GM11168 (cell line): ENCODE data around the gene GFER.

Experiments
- in situ Hi-C: fragments of 300-500 bp; cut with MboI; formaldehyde crosslinking; loops from one replicate; pipeline ENCODE4 v1.12.0; 2022; ENCODE audit warnings: low sequenced_read_pairs; ENCODE audit not compliant: unreplicated experiment

GFER gene

DNA sequence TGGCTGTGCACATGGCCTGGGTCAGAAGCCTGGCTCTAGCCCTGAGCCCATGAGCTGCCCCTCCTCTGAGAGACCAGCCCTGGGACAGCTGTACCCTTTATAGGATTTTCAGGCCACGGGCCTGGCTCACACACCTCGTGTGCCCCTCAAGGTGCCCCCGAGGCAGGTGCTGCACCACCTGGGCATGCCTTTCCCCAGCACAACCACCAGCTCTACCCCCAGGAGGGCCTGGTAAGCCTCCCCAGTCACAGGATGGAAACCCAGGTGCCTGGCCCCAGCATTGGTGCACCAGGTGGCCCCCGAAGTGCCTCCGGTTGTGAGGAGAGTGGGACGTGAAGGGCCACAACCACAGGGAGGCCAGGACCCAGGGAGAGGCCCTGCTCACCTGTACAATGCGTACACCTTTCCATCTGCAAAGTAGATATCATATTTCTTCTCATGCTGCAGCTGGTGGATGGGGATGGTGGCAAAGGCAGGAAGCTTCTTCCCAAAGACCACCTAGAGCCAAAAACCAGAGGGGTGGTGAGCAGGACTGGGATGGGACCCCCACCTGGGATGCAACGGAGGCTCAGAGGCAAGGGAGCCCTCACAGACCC is 19.3 kb downstream of the GFER start:
- in situ Hi-C loops = loop anchor here (25.0 kb wide), 1 partner anchor 484 kb away; the partner anchor contains the start of gene TBC1D24

DNA sequence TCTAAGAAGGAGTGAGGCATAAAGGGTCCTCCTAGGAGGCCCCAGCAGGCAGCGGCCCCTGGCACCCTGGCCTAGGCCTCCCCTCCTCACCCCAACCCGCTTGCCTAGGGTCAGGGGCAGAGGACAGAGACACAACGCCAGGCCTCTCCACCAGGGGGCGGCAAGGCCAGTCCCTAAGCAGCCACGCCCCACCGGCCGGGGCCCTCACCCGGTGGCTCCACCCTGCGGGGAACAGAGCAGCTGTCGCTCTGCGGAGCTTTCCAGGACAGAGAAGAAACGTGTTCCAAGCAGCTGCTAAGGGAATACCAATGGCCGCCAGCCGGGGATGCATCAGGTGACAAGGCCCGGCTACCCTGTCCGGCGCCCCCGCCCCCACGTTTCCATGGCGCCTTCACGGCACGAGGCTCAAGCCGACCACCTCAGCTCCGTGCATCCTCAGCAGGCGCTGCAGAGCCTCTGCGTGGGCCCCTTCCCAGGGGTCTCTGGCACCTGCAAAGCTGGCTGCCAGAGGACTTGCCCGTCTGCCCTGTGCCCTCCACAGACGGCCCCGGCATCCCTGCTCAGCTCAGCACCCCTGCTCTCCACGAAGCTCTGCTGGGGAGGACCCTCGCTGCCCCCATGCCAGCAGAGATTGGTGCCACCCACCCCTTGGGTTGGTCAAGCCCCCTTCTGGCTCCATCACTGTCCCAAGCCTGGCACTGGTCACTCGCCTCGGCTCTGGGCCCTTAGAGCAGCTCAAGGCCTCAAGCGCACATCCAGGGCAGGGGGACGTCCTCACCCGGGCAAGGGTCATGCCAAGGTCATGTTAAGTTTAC is 20.0 kb downstream of the GFER start:
- in situ Hi-C loops = loop anchor here (25.0 kb wide), 1 partner anchor 483 kb away; the partner anchor contains the start of gene TBC1D24

DNA sequence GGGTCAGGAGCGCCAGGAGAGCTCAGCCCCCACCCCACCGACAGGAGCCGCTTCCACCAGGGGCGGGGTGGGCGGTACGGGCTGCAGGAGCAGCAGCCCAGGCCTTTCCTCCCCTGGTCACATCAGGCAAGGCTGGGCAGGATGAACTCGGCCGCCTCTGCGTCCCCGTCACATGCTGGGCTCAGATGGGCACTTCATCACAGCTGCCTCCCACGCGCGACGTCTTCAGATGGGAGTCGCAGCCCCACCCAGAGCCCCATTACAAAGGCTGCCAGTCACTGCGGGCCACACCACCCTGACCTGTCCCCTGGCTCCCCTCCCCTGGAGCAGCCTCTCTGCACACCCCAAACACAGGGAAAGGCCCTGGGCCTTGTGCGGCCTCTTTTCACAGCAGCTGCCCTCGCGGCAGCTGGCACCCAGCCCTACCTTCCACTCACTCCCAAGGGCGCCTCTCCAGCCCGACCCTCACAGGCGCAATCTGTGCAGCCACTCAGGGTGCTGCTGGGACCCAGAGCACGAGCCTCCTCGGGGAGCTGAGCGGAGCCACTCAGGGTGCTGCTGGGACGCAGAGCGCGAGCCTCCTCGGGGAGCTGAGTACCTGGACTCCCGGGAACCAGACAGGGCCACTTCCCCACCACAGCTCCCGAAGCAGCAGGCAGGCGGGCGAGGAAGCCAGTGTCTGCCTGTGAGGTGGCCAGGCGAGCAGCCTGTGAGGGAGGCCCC is 21.0 kb downstream of the GFER start:
- in situ Hi-C loops = loop anchor here (25.0 kb wide), 1 partner anchor 482 kb away; the partner anchor contains the start of gene TBC1D24

DNA sequence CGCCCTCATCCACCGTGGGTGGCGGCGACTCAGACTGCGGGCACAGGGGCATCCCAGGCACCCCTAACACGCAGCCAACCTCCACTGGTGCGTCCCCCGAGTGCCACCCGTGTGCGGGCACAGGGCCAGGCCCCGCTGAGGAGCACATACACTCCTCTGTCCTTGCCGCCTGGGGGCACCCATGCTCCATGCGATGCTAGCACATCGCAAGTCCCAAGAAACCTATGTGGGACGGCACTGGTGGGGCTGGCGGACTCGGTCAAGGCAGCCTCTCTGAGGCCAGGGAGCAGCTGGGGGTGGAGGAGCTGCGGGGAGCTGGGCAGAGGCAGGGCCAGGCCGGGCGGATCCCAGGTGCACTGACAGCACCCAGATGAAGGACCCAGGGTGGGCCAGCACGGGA is 21.7 kb downstream of the GFER start:
- in situ Hi-C loops = loop anchor here (25.0 kb wide), 1 partner anchor 482 kb away; the partner anchor contains the start of gene TBC1D24

DNA sequence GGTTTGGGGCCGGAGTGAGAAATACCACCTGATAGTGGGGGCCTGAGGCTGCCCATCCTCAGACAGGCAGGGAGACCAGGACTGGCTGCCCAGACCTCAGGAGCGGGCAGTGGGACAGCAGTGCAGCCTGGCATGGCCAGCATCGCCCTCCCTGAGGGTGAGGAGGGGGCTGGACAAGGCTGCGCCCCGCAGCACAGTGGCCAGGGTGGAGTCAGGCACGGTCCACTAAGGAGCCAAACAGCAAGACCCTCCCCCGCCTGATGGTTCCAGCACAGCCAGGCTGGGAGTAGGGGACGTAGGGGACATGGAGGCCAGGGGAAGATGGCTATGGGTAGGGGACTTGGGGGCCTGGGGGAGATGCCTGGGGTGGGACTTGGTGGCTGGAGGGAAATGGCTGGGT is 22.3 kb downstream of the GFER start:
- in situ Hi-C loops = loop anchor here (25.0 kb wide), 1 partner anchor 481 kb away; the partner anchor contains the start of gene TBC1D24

DNA sequence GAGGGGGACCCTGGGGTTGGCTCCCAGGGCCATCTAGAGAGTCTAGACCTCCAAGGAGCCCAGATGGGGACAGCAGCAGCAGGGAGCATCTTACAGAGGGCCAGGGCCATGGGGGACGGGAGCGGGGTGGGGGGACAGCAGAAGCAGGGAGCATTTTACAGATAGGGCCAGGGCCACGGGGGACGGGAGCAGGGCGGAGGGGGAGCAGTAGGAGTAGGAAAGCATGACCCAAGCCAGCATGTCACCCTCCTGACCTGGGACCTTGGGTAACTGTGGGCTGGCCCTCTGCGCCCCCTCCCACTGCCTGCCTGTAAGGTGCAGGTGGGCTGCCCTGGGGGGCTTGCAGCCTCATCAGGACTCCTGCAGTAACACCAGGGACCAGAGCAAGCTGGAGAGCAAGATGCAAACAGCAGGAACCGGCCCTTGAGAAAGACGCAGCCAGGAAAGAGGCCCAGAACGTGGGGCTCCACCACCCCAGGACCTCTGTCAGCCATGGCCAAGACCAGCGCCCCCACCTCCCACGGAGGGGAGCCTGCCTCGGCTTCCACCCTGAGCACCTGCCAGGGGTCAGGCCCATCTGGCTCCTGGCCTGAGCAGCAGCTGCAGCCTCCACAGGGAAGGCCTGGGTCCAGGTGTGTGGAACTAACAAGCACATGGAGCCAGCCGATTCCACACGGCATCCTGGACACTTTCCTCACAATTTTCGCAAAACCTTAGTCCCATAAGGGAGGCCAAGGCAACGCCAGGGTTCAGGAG is 23.3 kb downstream of the GFER start:
- in situ Hi-C loops = loop anchor here (25.0 kb wide), 1 partner anchor 480 kb away; the partner anchor contains the start of gene TBC1D24

DNA sequence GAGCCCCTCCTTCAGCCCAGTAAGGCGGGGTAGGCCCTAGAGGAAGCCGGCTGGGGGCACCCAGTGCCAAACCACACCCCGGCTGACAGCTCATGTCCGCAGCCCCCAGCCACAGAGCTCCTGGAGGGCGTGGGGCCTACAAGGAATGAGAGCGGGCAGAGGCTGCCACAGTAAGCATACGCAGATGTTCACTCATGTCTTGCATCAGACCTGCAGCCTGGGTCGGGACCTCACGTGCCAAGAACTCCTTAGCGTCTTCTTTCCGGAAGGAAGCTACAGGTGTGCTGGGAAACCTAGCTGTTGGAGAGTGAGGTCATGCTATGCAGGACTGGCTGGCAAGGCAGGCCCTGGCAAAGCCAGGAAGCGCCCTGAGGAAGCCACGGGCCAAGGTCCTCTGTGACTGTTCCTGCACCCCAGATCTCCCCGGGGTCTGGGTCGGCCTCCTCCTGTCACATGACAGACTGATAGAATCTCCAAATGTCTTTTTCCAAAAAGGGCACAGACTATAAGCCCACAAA is 24.1 kb downstream of the GFER start:
- in situ Hi-C loops = loop anchor here (25.0 kb wide), 1 partner anchor 479 kb away; the partner anchor contains the start of gene TBC1D24

DNA sequence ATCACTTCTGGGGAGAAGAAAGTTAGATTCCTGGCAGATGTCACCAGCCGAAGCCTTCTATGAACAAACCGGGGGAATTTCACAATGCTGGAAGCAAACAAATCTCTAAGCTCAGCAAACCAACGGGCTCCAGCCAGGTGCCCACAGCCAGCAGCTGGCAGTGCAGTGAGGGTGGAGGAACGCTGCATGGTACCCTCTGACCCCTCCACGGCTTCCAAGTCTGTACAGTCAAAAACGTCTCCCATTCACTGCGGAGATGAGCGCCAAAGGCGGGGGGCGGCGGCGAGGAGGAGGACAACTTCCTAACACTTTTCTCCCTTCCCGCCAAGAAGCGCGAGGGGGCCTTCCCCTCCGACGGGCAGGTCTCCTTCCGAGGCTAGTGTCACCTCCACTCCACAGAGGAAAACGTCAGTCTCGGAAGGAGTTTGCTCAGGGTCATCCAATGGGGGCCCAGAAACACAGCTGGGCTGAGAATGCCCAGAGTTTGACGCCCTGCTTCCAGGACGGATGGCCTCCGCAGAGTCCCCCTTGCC is 24.7 kb downstream of the GFER start:
- in situ Hi-C loops = loop anchor here (25.0 kb wide), 1 partner anchor 479 kb away; the partner anchor contains the start of gene TBC1D24

DNA sequence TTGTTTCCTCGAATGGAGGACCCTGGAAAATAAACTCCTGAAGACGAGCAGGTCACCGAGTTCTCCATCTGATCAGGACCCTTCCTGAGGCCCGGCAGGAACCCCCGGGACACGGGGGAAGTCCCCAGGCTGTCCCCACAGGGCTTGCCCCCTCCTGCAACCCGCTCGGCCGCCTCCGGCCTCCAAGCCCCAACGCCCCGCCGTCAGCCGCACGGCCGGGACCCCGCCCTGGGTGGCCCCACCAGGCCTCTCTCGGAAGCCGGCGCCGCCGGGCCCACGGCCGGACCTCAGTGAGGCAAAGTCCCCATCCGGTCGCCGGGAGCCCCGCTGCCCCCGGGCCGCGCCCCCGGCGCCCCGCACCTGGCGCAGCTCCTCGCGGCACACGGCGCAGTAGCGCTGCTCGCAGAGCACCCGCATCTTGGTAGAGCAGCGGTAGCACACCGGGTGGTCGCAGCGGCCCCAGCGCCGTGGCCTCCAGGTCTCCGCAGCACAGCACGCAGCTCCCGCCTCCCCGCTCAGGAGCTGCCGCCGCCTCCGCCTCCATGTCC is 25.2 kb downstream of the GFER start:
- in situ Hi-C loops = loop anchor here (25.0 kb wide), 1 partner anchor 478 kb away; the partner anchor contains the start of gene TBC1D24

DNA sequence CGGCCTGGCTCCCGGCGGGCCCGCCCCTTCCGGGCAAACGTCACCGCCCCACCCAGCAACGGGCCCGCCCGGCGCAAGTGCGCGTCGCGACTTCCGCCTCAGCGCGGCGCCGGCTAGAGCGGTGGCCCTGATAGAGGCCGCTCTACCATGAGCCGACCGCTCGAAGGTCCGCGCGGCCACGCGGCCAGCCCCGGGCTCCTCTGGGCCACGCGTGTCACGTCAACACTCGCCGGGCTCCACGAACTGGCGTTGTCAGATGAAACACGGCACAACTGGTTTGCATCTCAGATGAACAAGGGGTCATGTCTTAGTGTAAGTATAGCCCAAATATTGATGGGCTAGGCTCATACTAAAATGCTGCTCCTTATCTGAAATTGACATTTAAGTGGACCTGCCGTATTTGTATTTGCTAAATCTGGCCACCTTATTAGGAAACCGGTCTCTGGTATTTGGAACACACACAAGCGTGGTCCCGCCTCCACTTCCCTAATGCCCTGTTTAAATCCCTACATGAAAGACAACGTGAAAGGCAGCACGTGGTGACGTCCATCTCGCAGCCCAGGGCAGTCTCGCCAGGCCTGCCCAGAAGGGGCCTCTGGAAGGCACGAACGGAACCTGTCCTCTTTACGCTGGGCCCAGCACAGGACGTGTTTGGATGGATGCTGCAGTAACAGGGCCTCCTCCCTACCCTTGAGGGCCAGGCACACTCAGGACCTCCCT is 26.0 kb downstream of the GFER start, which contains the start of gene ZNF598:
ZNF598 (minus strand) TSS at position 31 of the 720 bp plus-strand sequence.
- in situ Hi-C loops = loop anchor here (10.0 to 25.0 kb wide), 2 partner anchors 135 to 477 kb away; partner anchors contain the start of genes RAB26 and TBC1D24

DNA sequence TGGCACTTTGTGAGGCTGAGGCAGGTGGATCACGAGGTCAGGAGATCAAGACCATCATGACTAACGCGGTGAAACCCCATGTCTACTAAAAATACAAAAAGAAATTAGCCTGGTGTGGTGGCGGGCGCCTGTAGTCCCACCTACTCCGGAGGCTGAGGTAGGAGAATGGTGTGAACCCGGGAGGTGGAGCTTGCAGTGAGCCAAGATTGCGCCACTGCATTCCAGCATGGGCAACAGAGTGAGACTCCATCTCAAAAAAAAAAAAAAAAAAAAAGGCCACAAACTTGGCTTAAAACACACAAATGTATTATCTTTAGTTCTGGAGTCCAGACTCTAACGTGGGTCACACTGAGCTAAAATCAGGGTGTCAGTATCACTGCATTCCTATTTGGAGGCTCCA is 27.7 kb downstream of the GFER start:
- in situ Hi-C loops = loop anchor here (10.0 to 25.0 kb wide), 2 partner anchors 133 to 476 kb away; partner anchors contain the start of genes RAB26 and TBC1D24

DNA sequence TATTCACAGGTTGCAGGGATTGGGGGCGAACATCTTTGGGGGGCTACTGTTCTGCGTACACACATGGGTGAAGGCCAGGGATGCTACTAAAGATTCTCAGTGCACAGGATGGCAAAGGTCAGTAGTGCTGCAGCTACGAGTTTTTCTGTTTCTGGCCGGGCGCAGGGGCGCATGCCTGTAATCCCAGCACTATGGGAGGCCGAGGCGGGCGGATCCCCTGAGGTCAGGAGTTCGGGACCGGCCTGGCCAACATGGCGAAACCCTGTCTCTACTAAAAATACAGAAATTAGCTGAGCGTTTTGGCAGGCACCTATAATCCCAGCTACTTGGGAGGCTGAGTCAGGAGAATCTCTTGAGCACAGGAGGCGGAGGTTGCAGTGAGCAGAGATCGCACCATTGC is 29.5 kb downstream of the GFER start:
- in situ Hi-C loops = loop anchor here (10.0 to 25.0 kb wide), 2 partner anchors 131 to 474 kb away; partner anchors contain the start of genes RAB26 and TBC1D24

DNA sequence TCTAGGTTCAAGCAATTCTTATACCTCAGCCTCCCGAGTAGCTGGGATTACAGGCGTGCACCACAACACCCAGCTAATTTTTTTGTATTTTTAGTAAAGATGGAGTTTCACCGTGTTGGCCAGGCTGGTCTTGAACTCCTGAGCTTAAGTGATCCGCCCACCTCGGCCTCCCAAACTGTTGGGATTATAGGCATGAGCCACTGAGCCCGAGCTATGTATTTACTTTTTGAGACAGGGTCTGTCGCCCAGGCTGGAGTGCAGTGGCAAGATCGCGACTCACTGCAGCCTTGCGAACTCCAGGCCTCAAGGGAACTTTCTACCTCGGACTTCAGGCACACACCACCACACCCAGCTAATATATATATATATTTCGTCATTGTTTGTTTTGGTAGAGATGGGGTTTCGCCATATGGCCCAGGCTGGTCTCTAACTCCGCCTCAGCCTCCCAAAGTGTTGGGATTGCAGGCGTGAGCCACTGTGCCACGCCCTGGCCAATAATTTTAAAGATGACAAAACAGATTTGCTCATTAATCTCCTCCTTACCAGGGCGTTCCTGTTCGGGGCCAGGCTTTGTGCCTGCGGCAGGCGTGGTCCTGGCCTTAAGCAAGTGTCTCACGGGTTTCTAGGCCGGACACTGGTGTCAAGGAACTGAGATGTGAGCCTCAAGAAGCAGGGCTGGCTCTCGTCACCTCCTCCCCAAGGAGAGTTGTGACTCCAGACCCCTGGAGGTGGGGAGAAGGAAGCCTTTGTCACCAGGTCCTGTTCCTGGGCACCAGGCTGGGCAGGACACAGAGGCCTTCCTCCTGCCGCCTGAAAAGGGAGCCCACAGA is 31.3 kb downstream of the GFER start:
- in situ Hi-C loops = loop anchor here (10.0 to 25.0 kb wide), 2 partner anchors 129 to 472 kb away; partner anchors contain the start of genes RAB26 and TBC1D24

DNA sequence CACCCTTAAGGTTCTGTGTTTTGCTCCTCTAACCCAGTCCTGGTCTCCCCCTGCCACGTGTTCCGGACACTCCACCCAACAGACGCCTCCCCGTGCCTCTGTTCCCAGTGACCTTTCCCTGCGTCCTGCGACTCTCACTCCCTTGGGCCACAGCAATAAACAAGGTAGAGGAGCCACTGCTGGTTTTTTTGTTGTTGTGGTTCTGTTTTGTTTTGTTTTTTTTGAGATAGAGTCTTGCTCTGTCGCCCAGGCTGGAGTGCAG is 31.9 kb downstream of the GFER start:
- in situ Hi-C loops = loop anchor here (10.0 to 25.0 kb wide), 2 partner anchors 129 to 471 kb away; partner anchors contain the start of genes RAB26 and TBC1D24

DNA sequence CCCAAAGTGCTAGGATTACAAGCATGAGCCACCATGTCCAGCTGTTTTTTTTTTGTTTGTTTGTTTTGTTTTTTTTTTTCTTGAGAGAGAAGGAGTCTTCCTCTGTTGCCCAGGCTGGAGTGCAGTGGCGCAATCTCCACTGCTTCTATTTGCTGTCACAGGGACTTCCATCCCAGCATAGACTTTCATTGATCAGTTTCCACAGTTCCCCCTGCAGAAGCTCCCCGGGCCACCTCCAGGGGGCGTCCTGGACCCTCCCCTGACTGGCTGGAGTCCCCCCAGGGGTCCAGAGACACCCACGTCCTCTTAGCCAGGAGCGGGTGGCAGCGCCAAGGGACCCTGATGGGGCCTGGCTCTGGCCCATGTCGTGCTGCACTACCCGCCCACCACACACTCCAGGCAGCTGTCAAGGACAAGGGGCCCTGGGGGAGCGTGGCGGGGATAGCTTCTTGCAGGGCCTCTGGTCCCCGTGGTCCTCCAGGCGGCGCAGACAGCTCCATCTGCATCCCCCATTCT is 32.5 kb downstream of the GFER start:
- in situ Hi-C loops = loop anchor here (10.0 to 25.0 kb wide), 2 partner anchors 128 to 471 kb away; partner anchors contain the start of genes RAB26 and TBC1D24

DNA sequence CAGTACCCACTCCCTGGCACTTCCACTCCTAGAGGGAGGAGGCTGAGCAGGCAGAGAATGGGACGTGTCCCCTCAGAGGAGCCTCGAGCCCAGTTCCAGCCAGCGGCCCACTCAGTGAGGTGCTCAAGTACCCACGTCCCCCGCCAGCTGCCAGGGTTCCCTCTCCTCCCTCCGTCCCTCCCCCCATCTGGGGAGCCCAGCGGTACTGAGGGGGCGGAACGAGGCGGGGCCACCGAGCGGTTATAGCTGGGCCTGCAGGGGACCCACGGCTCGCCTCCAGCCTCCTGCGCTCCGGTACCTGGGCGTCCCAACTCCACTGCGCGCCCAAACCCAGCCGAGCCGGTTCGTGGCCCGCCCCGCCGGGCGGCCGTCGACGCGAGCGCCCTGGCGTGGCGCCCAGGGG is 35.5 kb downstream of the GFER start, which contains the start of gene NPW:
NPW (plus strand) TSS at position 268 of the 403 bp plus-strand sequence.
- in situ Hi-C loops = loop anchor here (10.0 to 25.0 kb wide), 2 partner anchors 125 to 468 kb away; partner anchors contain the start of genes RAB26 and TBC1D24
